Prostate gland (tissue), 2 donors: Measurements from ENCODE around the gene HRG. TPM values are rescaled to one million over a fixed set of nuclear protein-coding genes. Genes with fewer than 3 reads are reported as not detected.
"Not testable (repeated sequence)": the region's sequence is repeated elsewhere in the genome, so short reads cannot be mapped to it uniquely, and the experiment has no call there.

Experiments used
- DNase-seq: peaks from one replicate; pipeline ENCODE4 v3.0.0-alpha.2; 2019; ENCODE audit warnings: low spot score
- H3K27ac ChIP-seq, 2 donors: fragments of 200-600 bp; sonication (generic); 2 replicates each; pipeline ENCODE4 v1.5.1; 2017 to 2019
- H3K27me3 ChIP-seq: fragments of 200-600 bp; sonication (generic); replicated peaks from 2 replicates; pipeline ENCODE4 v1.5.1; 2019; ENCODE audit not compliant: insufficient read depth
- H3K36me3 ChIP-seq, 2 donors: fragments of 200-600 bp; sonication (generic); 1 replicate in 1 of 2; 2 replicates in 1 of 2; pipeline versions ENCODE4 v1.5.1 to v1.8.1; 2017 to 2019
- H3K4me1 ChIP-seq: fragments of 200-600 bp; sonication (generic); replicated peaks from 2 replicates; pipeline ENCODE4 v1.5.1; 2019
- H3K4me3 ChIP-seq, 2 donors: fragments of 200-600 bp; sonication (generic); 2 replicates each; pipeline ENCODE4 v1.5.1; 2017 to 2019
- H3K9me3 ChIP-seq: fragments of 200-600 bp; sonication (generic); 2 replicates; pipeline ENCODE4 v1.5.1; 2017
- CTCF ChIP-seq, 4 experiments: fragments of 200-600 bp in 2 of 4; fragments of 450-650 bp in 2 of 4; sonication (generic) in 2 of 4; IDR thresholded peaks; 1 replicate in 3 of 4; 2 replicates in 1 of 4; pipeline ENCODE4 v1.5.1; 2016 to 2019; ENCODE audit warnings: antibody characterized with exemption in 4 of 4, mild to moderate bottlenecking in 2 of 4, moderate library complexity in 2 of 4
- POLR2A ChIP-seq: fragments of 450-650 bp; IDR thresholded peaks from one replicate; pipeline ENCODE4 v1.6.1; 2016; ENCODE audit warnings: antibody characterized with exemption, mild to moderate bottlenecking
- POLR2AphosphoS5 ChIP-seq: sonication (generic); formaldehyde crosslinking; IDR thresholded peaks from one replicate; pipeline ENCODE4 v1.6.1; 2017; ENCODE audit warnings: antibody characterized with exemption
- WGBS: methylation state at CpG from one replicate; pipeline ENCODE4 v1.1.5; 2018; 5-methylcytosine and 5-hydroxymethylcytosine counted together
- intact Hi-C: fragments of 100-400 bp; cut with DNase I; formaldehyde crosslinking; loops from one replicate; pipeline ENCODE4 v1.14.2; 2022
- total RNA-seq, 2 donors: library from RNA; depleted of rRNA; stranded (reverse); fragments of >200 nt; gene quantifications; one replicate each; pipeline ENCODE4 v1.1.0, GENCODE V29; 2016

HRG gene
- total RNA-seq, 2 donors from 2014 or later, result not detected

GRCh38 chr3:186693843-186694242 lies 28.0 kb downstream of the HRG start:
- Histone ChIP-seq H3K4me1 (no peaks in the 10 kb centered on the region), H3K27ac (no peak overlapping the region), H3K36me3 (no peaks in the 10 kb centered on the region), H3K4me3 (no peak overlapping the region), H3K27me3 (no peaks in the 10 kb centered on the region), H3K9me3 (no peaks in the 10 kb centered on the region)
- no peak for DNase-seq
- TF ChIP-seq CTCF (IDR thresholded peaks at IDR 0.05) (no peak), POLR2A (no peak), POLR2AphosphoS5 (no peak)
- 58% methylated on average over 3 of the region's 3 CpGs for WGBS
- intact Hi-C loops, result no loop called here

- intact Hi-C loops, result no loop called here
- Histone ChIP-seq H3K27me3 (no peaks in the 10 kb centered on the region), H3K4me3 (no peak overlapping the region), H3K27ac (no peak overlapping the region), H3K9me3 (no peaks in the 10 kb centered on the region), H3K36me3 (no peaks in the 10 kb centered on the region), H3K4me1 (no peaks in the 10 kb centered on the region)
- TF ChIP-seq POLR2A, result no peak
- TF ChIP-seq CTCF (IDR thresholded peaks at IDR 0.05), result no peak
- no peak for TF ChIP-seq POLR2AphosphoS5
- no peak for DNase-seq
- WGBS, result 76% methylated on average over 6 of the region's 6 CpGs
Observed at GRCh38 chr3:186694288-186695032, 28.6 kb downstream of the HRG start.

- Histone ChIP-seq H3K9me3 (no peaks in the 10 kb centered on the region), H3K27ac (no peak overlapping the region), H3K4me1 (no peaks in the 10 kb centered on the region), H3K4me3 (no peak overlapping the region), H3K27me3 (no peaks in the 10 kb centered on the region), H3K36me3 (no peaks in the 10 kb centered on the region)
- intact Hi-C loops, result no loop called here
- 89% methylated on average over 2 of the region's 2 CpGs for WGBS
- no peak for DNase-seq
- TF ChIP-seq POLR2AphosphoS5 (no peak), POLR2A (no peak), CTCF (IDR thresholded peaks at IDR 0.05) (no peak)
Observed at GRCh38 chr3:186696522-186696921, 30.7 kb downstream of the HRG start.

- Histone ChIP-seq H3K4me3 (no peak overlapping the region), H3K4me1 (no peaks in the 10 kb centered on the region), H3K27me3 (no peaks in the 10 kb centered on the region), H3K36me3 (no peaks in the 10 kb centered on the region), H3K27ac (no peak overlapping the region), H3K9me3 (no peaks in the 10 kb centered on the region)
- TF ChIP-seq POLR2AphosphoS5 (no peak), CTCF (IDR thresholded peaks at IDR 0.05) (no peak), POLR2A (no peak)
- no peak for DNase-seq
- intact Hi-C loops, result no loop called here
- 80% methylated on average over 4 of the region's 4 CpGs for WGBS
Observed at GRCh38 chr3:186697510-186697909, 31.7 kb downstream of the HRG start.

- 89% methylated on average over 3 of the region's 3 CpGs for WGBS
Observed at GRCh38 chr3:186700267-186700666, 34.5 kb downstream of the HRG start.

GRCh38 chr3:186702451-186702850 lies 36.6 kb downstream of the HRG start:
- DNase-seq, intact Hi-C loops, H3K9me3 ChIP-seq, H3K4me3 ChIP-seq, H3K27me3 ChIP-seq, H3K36me3 ChIP-seq, H3K4me1 ChIP-seq, H3K27ac ChIP-seq: not testable (repeated sequence)

More at GRCh38 chr3:186700267-186700666, 34.5 kb downstream of the HRG start:
- intact Hi-C loops, result no loop called here
- Histone ChIP-seq H3K36me3 (no peaks in the 10 kb centered on the region), H3K4me1 (no peaks in the 10 kb centered on the region), H3K4me3 (no peak overlapping the region), H3K27ac (no peak overlapping the region), H3K27me3 (no peaks in the 10 kb centered on the region), H3K9me3 (no peaks in the 10 kb centered on the region)
- TF ChIP-seq CTCF (IDR thresholded peaks at IDR 0.05) (no peak), POLR2A (no peak), POLR2AphosphoS5 (no peak)
- DNase-seq, result no peak
